HG02840 (cell line): ENCODE data around the gene ARHGEF11.
"Not testable (repeated sequence)": the region's sequence is repeated elsewhere in the genome, so short reads cannot be mapped to it uniquely, and the experiment has no call there.

Source experiments
- ATAC-seq: cut with Tn5 transposase; IDR thresholded peaks from one replicate; pipeline ENCODE4 v1.9.1; 2021; ENCODE audit warnings: mild to moderate bottlenecking, moderate library complexity, moderate number of reproducible peaks; ENCODE audit not compliant: unreplicated experiment, low FRiP score

The ARHGEF11 gene

DNA sequence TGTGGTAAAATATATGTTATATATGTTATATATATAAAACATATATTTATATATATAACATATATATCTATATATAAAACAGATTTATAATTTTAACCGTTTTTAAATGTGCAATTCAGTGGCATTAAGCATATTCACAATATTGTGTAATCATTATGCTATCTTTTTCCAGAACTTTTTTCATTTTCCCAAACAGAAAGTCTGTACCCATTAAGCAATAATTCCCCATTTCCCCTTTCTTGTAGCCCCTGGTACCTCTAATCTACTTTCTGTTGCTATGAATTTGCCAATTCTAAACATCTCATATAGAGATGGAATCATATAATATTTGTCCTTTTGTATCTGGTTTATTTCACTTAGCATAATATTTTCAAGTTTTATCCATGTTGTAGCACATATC is 10.7 kb upstream of the ARHGEF11 start:
- ATAC-seq: no peak

DNA sequence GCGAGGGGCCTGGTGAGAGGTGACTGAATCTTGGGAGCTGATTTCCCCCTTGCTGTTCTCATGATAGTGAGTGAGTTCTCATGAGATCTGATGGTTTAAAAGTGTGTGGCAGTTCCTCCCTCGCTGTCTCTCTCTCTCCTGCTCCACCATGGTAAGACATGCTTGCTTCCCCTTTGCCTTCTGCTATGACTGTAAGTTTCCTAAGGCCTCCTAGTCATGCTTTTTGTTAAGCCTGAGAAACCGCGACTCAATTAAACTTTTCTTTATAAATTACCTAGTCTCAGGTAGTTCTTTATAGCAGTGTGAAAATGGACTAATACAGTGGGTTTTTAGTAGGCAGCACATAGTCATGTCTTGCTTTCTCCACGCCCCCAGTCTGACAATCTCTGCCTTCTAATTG is 10.2 kb upstream of the ARHGEF11 start:
- not testable (repeated sequence) for ATAC-seq

DNA sequence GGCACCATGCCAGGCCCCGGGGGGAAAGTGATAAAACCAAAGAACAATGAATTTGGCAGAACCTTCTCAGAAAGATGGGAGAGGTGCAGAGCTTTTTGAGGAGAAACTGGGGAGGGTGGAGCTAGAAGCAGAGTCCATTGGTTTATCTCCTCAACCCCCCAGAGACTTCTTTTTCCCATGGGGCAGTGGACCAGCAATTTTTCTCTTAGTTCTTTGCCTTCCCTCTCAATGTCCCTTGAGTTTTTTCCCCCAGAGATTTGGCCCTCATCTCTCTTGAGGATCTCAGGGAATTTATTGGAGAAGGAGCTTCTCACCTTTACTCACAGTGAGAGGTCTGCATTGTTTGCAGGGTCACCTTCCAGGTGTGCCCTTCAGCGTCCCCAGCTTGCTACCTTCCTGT is 5.3 kb upstream of the ARHGEF11 start:
- no peak for ATAC-seq

DNA sequence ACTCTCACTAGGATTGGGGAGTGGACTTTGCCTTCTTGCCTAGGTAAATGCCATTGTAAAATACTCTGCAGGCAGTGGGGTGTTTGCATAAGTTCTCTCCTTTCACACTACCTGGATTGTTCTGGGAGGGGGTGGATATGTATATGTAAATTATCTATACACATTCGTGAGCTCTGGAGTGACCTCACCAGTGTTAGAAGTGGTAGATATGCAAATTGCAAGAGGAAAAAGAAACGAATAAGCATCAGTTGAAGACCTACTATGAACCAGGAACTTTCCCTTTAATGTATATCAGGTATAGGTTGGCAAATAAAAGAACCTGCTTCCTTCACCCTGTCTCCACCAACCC is 1.5 kb upstream of the ARHGEF11 start:
- no peak for ATAC-seq

DNA sequence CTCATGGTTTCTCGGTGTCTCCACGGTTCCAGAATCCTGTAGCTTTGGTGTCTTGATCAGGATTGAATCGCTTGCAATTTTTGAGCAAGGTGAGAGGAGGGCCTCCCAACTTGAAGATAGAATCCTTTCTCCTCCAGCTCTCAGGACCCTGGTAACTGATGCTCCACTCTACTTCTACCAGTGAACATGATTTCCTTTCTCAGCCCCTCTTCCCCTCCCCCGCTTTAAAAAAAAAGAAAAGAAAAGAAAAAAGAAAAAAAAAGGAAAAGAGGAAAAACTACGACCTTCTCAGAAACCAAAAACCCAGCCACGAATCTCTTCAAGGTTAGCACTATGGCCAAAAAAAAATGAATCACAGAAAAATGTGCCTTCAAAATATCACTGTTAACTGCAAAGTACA is 1.2 kb downstream of the ARHGEF11 start:
- no peak for ATAC-seq

DNA sequence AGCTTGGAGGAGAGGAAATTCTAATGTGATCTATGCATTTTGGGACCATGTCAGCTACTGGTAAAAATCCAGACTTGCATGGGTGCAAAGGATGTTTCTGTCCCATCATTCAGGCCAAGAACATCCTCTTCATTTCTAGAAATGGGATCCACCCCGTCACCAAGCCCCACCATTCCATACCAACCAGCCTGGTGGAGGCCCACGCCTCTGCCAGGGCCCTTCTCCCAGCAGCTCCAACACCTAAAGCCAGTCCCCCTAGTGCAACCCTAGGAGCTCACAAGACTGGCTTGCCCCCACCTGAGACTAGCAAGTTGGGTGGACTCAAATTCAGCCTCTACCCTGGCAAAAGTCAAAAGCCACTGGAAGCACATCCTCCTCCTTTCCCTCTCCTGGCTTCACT is 1.9 kb downstream of the ARHGEF11 start:
- no peak for ATAC-seq

DNA sequence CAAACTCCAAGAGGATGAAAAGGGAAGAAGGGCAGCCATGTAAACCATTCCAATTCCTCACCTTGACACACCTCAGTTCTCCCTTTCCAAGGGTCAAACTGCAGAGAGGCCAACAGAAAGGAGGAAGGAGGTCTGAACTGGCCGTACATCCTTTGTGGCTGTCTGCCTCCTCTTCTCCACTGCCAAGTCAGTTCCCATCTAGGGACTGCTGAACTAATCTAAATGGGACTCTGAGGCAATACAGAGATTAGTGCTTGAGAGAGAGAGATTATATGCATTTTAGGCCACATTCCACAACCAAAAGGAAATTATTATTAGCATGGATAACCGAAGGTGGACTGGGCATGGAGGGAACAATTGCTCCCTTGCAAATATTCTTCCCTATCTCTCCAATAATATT is 2.7 kb downstream of the ARHGEF11 start:
- no peak for ATAC-seq

DNA sequence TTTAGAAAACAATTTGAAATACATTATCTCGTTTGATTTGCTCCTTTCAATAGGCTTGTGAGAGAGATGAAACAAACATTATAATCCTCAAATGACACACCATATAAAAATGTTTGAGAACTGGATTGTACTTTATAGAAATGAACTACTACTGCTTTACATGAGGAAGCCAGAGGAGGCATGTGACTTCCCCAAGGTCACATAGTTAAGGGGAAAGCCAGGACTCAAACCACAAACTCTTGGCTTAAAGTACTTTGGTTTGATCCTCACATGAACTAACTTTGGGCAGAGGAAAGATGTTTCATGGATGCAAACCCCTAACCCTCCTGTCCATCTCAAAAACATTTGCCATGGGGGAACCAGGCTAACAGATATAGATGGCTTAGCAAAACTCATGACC is 4.7 kb downstream of the ARHGEF11 start:
- ATAC-seq: no peak

DNA sequence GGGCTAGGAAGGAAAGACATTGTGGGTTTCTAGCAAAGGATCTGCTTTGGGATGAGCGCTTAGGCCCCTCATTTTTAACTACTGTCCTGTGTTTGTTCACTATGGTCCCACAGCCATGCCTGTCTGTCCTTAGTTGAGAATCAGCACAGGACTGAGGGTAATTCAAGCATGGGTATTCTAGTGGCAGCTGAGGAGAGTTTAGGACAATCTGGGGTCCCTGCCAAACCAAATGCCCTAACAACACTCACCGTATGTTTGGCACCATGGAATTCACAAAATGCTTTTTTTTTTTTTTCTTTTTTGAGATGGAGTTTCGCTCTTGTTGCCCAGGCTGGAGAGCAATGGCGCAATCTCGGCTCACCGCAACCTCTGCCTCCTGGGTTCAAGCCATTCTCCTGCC is 10.4 kb downstream of the ARHGEF11 start:
- ATAC-seq: no peak

DNA sequence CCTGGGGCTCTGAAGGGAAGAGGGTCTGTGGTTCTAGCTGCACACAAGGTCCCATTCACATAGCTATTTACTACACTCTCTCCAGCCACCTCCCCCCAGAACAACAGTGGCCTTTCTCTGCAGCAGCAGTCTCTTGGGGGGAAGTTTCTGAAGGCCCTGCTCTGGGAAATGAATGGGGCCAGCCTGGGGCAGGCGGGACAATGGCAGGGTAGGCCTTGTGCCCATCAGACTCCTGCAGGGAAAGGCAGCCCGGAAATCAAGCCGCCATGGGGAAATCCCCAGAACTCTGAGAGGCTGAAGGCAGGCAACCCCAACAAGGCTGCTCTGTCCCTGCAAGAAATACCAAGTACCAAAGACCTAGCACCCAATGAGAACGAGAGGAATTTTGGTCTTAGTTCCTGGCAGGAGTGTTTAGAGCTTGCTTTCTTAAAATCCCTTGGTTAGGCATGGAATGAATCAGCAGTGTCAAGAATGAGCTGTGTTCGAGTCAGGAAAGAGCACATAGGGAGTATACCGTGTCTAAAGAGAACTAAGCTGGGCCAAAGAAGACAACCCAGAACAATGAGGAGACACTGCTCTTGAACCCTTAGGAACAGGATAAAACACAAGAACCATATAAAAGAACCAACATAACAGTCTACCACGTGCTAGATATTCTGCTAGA is 11.3 kb downstream of the ARHGEF11 start:
- no peak for ATAC-seq

DNA sequence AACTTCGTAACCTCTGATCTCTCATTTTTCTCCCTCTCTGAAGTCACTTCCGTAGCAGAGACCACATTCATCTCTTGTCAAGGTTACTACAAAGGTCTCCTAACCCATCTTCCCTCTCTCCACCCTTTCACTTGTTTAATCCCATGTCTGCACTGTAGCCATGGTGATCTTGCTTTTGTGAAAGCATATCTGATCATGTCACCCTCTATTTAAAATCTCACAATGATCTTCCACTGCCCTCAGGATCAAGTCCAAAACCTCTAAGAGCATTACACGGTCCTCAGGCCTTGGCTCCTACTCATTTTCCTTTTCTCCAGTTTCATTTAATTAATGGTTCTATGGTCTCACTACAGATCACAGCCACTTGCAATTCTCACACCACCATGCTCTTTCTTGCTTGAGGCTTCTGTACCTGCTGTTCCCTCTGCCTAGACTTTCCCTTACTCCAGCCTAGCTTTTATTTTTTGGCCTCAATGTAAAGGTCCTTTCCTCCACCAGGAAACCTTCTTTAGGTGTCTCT is 12.1 kb downstream of the ARHGEF11 start:
- ATAC-seq: no peak

DNA sequence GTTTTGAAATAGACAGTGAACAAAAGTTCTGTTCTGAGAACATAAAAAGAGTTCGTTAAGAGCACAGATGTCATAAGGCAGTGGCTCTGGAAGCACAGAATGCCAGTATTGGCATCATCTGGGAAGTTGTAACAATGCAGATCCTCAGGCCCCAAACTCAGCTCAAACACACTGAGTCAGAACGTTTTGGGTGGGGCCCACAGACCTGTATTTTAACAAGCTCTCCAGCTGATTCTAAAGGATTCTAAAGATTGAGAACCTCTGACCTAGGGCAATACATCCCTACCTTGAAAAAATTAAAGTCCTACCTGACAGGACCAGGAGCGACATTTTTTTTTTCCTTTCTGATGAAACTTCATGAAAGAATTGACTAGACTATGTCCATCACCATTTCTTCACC is 13.2 kb downstream of the ARHGEF11 start:
- ATAC-seq: no peak

DNA sequence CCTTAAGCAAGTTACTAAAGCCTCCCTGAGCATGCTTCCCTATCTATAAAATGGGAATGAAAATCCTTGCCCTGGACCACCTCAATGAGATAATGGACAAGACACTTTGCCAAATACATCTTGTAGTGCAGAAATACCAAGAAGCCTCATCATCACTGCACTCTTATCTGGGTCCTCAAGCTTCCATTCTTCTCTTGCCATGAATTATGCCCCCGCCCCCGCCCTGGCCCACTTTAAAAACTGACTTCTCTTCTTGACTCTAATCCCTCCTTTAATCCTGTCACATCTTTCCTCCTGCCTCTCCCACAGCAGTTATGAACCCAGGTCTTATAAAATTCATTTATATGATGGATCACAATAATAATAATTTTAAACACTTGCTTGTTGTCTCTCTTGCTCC is 14.8 kb downstream of the ARHGEF11 start:
- no peak for ATAC-seq

DNA sequence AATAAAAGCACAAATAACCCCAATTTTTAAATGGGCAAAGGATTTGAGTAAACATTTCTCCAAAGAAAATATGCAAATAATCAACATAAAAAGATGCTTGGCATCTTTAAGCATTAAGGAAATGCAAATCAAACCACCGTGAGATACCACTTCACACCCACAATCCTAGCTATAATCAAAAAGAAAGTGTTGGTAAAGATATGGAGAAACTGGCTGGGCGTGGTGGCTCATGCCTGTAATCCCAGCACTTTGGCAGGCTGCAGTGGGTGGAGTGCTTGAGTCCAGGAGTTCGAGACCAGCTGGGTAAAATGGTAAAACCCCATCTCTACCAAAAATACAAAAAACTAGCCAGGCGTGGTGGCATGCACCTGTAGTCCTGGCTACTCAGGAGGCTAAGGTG is 16.9 kb downstream of the ARHGEF11 start:
- no peak for ATAC-seq

DNA sequence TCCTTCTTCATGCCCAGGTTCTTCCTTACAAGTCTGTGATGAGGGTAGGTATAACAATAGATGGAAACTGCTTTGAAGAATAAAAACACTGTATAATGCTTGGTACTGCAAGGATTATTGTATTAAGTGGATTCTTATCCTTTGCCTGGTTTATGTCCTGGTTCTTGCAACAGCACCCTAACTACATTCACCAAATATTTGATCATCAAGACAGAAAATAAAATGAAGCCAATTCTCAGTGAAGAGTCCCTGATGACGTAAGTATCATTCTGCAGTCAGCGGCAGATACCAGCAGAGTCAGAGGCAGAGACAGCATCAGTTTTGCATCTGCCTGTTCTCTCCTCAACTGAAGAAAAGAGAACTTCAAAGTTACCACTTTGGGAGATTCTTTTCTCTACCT is 19.7 kb downstream of the ARHGEF11 start:
- no peak for ATAC-seq

DNA sequence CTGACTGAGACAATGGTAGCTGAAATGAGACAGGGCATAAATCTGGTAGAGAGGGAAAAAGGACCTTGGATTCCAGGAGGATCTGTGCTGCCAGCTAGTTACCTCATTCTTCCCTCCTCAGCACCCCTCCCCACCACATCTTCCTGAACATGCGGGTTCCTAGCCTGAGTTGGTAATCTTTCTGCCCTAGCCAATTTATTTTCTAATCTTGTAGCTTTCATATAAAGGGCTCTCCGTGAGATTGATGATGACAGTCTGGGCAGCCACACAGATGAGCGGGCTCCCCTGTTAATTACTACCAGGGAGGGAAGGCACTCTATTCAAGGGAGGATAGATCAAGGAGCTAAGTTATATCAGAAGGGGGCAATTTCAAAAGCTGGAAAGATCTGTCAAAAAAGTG is 20.2 kb downstream of the ARHGEF11 start:
- ATAC-seq: no peak

DNA sequence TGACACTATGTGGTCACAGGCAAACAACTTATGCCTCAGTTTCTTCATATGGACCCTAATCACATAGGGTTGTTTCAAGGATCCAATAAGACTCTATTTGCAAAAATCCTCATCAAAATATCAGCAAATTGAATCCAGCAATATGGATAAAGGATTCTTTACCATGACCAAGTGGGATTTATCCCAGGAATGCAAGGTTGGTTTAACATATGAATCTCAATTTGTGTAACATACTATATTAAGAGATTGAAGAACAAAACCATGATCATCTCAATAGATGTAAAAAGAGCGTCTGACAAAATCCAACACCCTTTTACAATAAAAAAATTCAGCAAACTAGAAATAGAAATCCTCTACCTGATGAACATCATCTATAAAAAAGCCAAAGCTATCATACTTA is 23.9 kb downstream of the ARHGEF11 start:
- ATAC-seq: no peak

DNA sequence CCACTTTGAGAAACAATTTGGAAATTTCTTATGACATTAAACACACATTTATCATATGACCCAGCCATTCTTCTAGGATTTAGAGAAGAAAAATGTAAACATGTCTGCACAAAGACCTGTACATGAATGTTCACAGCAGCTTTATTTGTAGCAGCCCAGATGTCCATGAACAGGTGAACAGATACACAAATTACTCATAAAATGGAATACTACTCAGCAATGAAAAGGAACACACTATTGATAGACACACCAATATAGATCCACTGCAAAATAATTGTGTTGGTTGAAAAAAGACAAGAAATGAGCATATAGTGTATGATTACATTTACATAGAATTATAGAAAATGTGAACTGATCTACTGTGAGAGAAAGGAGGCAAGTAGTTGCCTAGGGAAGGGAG is 26.1 kb downstream of the ARHGEF11 start:
- ATAC-seq: no peak

DNA sequence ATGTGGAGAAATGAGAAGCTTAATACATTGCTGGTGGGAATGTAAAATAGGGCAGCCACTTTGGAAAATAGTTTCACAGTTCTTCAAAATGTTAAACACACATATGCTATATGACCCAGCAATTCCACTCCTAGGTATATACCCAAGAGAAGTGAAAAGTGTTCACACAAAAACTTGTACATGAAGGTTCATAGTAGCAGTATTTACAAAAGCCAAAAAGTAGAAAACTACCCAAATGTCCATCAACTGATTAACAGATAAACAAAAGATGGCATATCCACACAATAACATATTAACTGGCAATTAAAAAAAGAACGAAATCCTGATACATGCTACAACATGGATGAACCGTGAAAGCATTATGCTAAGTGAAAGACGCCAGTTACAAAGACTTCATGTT is 33.7 kb downstream of the ARHGEF11 start:
- ATAC-seq: no peak

DNA sequence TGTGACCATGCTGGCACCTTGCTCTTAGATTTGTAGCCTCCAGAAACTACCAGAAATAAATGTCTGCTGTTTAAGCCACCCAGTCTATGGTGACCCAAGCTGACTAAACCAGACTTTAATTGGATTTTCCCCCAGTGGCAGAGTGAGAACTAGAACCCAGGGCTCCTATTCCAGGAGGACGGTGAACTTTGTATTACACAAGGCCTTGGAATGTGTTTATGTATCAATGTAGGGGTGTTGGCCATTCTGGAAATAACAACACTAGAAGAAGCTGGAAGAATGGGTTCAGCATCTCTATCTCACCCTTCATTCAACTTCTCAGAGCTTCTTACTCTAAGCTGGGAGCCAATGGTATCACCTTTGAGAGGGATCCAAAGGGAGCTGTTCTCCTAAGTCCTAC is 37.0 kb downstream of the ARHGEF11 start:
- no peak for ATAC-seq

DNA sequence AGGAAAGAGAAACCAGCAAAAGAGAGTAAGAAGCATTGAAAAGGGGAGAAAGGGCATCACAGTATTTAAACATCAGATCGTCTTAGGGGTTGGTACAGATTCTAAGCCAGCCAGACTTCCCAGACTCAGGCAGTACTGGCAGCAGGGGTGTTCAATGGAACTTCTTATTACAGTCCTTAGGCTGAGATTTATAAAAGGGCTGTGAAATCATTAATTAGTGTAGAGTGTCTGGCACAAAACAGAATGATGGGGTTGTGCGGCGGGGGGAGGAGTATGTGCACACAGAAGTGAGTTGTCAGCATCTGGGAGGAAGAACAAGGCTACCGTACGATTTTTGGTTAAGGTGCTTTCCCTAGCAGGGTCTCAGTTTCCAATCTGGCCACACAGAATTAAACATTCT is 38.2 kb downstream of the ARHGEF11 start:
- ATAC-seq: no peak

DNA sequence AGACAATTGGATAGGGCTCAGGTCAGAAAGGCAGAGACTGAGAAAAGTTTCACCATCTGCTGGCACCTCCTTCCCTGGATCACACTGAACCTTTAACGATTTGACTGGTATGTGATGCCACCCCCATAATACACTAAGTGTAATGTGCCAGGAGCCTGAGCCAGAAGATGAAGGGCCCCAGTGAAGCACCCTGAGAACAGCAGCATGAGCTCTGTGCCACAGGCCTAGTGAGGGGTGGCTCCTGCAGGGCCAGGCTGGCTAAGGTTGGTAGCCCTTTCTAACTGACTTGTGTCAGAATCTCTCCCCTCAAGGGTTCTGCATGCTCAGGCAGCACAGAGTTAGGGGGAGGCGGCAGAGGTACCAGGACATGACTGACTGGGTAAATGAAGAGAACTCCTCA is 38.9 kb downstream of the ARHGEF11 start:
- ATAC-seq: no peak

DNA sequence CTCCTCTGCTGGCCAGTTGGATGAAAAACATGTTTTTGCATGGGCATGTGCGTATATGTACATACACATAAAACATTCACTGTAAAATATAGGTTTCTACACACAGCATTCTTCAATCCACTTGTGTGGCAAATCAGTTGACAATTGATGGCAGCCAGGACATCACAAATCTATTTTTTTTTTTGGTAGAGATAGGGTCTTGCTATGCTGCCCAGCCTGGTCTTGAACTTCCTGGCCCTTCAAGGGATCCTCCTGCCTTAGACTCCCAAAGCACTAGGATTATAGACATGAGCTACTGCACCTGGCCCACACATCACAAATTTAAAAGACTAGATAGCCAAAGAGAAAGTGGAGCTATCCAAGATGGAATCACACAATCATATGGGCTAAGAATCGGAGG is 39.6 kb downstream of the ARHGEF11 start:
- no peak for ATAC-seq
